ENCODE data around the gene VAC14. TPM values are rescaled to one million over a fixed set of nuclear protein-coding genes. Genes with fewer than 3 reads are reported as not detected.

Gene VAC14
- total RNA-seq, 1 donor: 25.0 TPM

DNA sequence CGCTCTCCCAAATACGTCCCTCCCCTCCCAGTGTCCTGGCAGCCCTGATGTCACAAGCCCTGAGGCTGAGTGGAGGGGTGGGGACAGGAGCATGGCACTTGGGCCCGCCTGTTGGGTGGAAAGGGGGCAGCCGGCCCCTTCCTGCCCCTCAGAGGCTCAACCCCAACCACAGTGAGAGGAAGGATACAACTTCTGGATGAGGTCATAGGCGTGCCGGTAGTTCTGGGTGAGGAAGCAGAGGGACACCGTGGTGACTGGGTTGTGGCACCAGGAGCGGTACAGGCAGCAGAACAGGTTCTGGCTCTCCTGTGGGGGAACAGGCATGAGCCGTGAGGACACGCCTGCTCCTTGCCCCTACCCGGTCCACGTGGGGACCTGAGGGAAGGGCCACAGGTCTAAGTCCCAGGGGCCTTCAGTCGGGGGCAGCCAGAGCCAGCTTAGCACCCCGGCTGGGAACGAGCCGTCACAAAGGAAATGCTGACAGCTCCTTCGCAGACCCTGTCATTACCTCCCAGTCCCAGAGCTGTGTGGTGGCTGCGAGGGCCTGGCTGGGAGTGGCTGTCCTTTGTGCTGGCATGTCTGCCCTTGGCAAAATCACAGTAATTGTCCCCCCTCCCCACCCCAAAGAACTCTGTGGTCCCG, 103.9 kb downstream of the VAC14 start:
- Histone ChIP-seq H3K9me3 (ENCODE audit: low read depth, low read length) (no peaks in the 10 kb centered on the region), H3K27me3 (ENCODE audit: insufficient read depth, low read length) (no peaks in the 10 kb centered on the region), H3K4me1 (ENCODE audit: insufficient read depth, low read length) (peaks cover 26% of the 10 kb centered on the region), H3K4me3 (ENCODE audit: low read length) (no peak overlapping the region)

DNA sequence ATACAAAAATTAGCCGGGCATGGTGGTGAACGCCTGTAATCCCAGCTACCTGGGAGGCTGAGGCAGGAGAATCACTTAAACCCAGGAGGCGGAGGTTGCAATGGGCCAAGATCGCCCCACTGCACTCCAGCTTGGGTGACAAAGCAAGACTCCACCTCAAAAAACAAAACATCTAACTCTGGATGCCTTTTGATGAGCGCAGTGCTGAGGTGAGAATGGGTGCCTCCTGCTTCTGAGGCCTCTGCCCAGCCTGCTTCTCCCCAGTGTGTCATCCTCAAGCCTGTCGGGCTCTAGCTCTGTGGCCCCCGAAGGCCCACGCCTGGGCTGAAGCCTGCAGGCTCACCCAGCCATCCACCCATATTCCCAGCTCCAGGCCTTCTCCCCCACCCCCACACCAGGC, 104.6 kb downstream of the VAC14 start:
- Histone ChIP-seq H3K4me1 (ENCODE audit: insufficient read depth, low read length) (peaks cover 26% of the 10 kb centered on the region), H3K4me3 (ENCODE audit: low read length) (no peak overlapping the region), H3K27me3 (ENCODE audit: insufficient read depth, low read length) (no peaks in the 10 kb centered on the region), H3K9me3 (ENCODE audit: low read depth, low read length) (no peaks in the 10 kb centered on the region)

- Histone ChIP-seq H3K27me3 (ENCODE audit: insufficient read depth, low read length) (no peaks in the 10 kb centered on the region), H3K9me3 (ENCODE audit: low read depth, low read length) (no peaks in the 10 kb centered on the region), H3K4me1 (ENCODE audit: insufficient read depth, low read length) (peaks cover 26% of the 10 kb centered on the region), H3K4me3 (ENCODE audit: low read length) (no peak overlapping the region)
Observed at GRCh38 chr16:70695331-70696070, 105.5 kb downstream of the VAC14 start.

GRCh38 chr16:70694868-70695218, 106.1 kb downstream of the VAC14 start:
- Histone ChIP-seq H3K4me1 (ENCODE audit: insufficient read depth, low read length) (peaks cover 26% of the 10 kb centered on the region), H3K9me3 (ENCODE audit: low read depth, low read length) (no peaks in the 10 kb centered on the region), H3K27me3 (ENCODE audit: insufficient read depth, low read length) (no peaks in the 10 kb centered on the region), H3K4me3 (ENCODE audit: low read length) (no peak overlapping the region)

DNA sequence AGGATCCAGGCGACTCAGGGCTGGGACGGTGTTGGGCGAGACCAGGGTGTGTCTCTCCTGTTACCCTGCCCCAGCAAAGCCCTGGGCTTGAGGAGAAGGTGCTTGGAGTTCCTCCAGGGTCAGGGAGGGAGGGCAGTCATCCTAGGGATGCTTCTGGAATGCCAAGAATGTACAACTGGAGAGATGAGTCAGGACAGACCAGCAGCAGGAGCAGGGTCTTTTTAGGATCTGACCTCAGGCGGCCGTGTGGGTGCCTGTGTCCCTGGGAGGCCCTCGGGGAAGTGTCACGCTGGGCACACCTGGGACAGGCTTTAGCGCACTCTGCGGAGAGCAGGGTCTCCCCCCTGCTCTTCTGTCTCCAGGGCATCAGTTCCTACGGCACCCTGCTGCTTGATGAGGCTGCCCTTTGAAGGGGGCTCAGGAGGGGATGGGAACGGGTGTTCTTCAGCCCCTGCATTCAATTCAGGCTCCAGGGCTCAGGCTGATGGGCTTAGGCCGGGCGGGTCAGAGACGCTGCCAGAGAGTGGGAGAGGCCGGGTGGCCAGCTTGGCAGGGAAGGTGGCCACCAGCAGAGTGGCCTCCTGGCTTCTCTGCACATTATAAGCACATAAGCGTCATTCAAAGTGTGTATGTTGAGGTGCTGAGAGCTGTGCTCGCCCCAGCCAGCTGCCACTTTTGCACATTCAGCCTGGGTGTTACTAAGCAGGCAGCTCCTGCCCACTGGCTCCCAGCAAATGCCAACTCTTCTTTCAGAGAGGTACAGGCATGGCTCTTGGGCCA, 106.7 kb downstream of the VAC14 start:
- Histone ChIP-seq H3K9me3 (ENCODE audit: low read depth, low read length) (no peaks in the 10 kb centered on the region), H3K4me1 (ENCODE audit: insufficient read depth, low read length) (peaks cover 26% of the 10 kb centered on the region), H3K27me3 (ENCODE audit: insufficient read depth, low read length) (no peaks in the 10 kb centered on the region), H3K4me3 (ENCODE audit: low read length) (no peak overlapping the region)

DNA sequence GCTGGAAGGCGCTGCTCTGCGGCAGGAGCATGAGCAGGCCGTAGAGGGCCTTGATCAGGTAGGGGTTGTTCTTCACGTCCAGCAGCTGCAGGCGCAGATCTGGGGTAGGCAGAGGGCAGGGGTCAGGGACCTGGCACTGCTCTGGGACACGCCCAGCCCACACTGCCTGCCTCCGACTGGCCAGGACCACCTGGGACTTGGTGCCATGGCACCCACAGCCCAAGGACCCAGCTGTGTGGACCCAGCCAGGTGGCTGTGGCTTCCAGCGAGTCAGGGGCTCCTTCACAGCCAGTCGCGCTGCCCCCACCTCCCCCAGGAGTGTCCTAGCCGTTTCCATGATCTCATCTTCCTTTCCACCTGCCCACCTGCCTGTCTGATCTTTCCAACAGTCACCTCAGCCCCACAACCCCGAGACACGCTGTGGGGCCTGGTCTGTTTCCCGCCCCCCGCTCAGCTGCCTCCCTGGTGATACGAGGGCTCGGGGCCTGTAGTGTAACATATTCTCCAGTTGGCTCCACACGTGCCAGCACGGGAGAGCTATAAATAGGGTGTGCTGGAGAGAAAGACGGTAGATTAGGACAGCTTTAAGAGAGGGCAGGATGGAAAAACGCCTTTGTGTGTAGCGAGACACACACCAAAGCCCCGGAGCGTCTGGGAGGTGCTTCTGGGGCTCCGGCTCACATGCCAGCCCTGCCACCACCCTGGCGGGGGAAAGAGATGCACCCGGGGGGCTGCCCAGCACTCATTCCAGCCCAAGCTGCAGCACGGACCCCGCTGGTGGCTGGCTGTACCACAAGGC, 107.9 kb downstream of the VAC14 start:
- Histone ChIP-seq H3K4me3 (ENCODE audit: low read length) (no peak overlapping the region), H3K27me3 (ENCODE audit: insufficient read depth, low read length) (no peaks in the 10 kb centered on the region), H3K9me3 (ENCODE audit: low read depth, low read length) (no peaks in the 10 kb centered on the region), H3K4me1 (ENCODE audit: insufficient read depth, low read length) (peaks cover 25% of the 10 kb centered on the region)

- peaks cover 17% of the 10 kb centered on the region for H3K4me1 ChIP-seq (ENCODE audit: insufficient read depth, low read length)
- no peaks in the 10 kb centered on the region for H3K27me3 ChIP-seq (ENCODE audit: insufficient read depth, low read length)
- no peaks in the 10 kb centered on the region for H3K9me3 ChIP-seq (ENCODE audit: low read depth, low read length)
- no peak overlapping the region for H3K4me3 ChIP-seq (ENCODE audit: low read length)
Observed at GRCh38 chr16:70692130-70692872, 108.7 kb downstream of the VAC14 start.

DNA sequence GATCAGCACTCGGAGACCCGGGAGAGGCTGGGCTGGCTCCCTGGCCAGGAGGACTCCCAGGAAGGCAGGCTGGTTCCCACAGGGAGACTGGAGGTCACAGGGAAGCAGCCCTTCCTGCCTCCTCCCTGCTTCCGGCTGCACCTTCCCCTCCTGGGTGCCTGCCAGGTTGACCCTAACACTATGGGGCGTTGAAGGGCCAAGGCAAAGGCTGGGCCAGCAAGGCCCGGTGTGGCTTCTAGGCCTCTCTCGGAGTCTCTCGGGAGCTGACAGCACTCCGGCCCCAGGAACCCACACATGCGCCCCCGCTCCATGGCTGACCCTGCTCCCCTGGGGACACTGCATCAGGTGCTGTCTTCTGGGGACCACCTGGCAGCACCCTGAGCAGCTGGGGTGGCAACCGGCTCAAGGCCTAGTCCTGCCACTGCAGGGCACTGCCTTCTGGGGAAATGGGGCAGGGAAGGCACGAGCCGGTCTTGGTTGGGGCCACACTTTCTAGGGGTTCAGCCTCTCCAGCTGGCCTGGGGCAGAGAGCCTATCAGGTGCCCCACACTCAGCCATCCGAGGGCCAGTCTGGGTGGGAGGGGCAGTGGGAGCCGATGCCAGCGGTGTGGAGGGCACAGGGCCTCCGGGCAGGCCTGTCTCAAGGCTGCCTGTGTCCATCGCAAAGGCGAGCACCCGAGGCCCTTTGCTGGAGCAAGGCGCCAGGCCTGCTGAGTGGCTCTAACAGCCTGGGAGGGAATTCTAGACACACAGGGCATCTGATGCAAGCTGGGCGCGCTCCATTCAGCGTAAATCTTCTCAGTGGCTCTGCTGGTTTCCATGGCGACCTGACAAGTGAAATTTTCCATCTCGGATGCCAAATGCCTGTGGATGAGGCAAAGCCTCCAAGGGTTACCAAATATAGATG, 109.5 kb downstream of the VAC14 start:
- peaks cover 9% of the 10 kb centered on the region for H3K4me1 ChIP-seq (ENCODE audit: insufficient read depth, low read length)
- H3K27me3 ChIP-seq (ENCODE audit: insufficient read depth, low read length): no peaks in the 10 kb centered on the region

GRCh38 chr16:70689970-70690891, 110.7 kb downstream of the VAC14 start:
- Histone ChIP-seq H3K4me1 (ENCODE audit: insufficient read depth, low read length) (no peaks in the 10 kb centered on the region), H3K4me3 (ENCODE audit: low read length) (no peak overlapping the region), H3K27me3 (ENCODE audit: insufficient read depth, low read length) (no peaks in the 10 kb centered on the region), H3K9me3 (ENCODE audit: low read depth, low read length) (no peaks in the 10 kb centered on the region)

More for the DNA sequence above, 109.5 kb downstream of the VAC14 start:
- H3K4me3 ChIP-seq (ENCODE audit: low read length): no peak overlapping the region
- H3K9me3 ChIP-seq (ENCODE audit: low read depth, low read length): no peaks in the 10 kb centered on the region

DNA sequence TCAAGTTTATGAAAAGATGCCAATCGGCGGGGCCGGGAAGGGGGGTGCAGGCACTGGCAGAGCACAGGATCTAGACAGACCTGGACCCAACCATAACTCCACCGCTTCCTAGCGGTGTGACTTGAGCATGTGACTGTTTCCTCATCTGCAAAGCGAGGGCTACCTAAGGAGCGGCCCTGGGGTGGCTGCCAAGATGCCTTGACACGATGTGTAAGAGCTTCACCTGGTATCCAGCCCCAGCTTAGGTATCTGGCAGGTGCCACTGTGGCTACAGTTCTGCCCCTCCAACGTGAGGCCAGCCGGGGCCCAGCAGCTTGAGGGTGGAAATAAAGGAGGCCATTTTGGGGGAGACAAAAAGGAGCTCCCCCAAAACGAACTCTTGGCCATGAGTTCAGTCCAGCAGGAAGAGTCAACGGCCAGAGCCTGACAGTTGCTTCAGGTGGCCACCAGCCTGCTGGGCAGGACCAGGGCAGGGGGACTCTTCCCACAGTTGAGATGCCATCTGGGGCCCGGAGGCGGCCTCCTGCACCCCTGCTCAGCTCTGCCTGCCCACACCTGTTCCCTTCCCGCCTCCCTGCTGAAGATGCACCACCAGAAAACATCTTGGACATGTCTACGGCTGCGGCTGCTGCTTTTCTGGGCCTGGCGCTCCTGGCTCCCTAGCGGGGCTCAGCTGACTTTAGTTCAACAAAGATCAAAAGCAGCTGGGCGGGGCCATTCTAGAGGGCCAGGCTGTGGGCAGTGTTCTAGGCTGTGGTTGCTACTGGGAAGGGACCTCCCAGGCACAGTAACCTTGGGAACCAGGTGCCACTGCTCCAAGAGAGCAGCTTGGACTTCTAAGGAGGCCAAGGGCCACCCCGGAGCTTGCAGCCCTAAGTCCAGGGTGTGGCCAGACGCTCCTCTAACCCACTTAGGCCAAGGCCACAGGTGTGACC, 111.7 kb downstream of the VAC14 start:
- no peak overlapping the region for H3K4me3 ChIP-seq (ENCODE audit: low read length)
- peaks cover 3% of the 10 kb centered on the region for H3K27me3 ChIP-seq (ENCODE audit: insufficient read depth, low read length)
- no peaks in the 10 kb centered on the region for H3K9me3 ChIP-seq (ENCODE audit: low read depth, low read length)
- no peaks in the 10 kb centered on the region for H3K4me1 ChIP-seq (ENCODE audit: insufficient read depth, low read length)

DNA sequence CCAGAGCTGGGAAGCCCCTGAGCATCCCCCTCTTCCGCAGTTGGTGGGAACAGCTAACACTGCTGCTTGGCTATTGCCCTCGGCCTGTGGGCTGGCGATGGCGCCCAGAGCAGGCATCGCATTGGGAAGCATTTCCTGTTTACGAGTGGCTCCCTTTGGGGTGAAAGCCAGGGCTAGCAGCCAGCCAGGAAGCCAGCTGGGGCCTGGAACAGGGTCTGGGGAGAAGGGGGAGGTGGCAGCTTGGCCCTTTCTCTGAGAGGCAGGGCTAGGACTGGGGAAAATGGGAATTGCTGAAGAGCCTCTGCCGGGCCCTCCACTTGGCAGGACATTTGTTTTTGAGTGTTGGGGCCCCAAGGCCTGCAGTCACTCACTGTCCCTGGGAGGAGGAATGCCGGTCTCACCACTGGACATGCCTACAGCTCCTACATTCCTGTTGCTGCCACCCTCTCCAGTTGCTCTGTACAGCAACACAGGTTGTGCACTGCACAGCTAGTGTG, 112.7 kb downstream of the VAC14 start:
- Histone ChIP-seq H3K4me3 (ENCODE audit: low read length) (no peak overlapping the region), H3K4me1 (ENCODE audit: insufficient read depth, low read length) (no peaks in the 10 kb centered on the region), H3K9me3 (ENCODE audit: low read depth, low read length) (no peaks in the 10 kb centered on the region), H3K27me3 (ENCODE audit: insufficient read depth, low read length) (peaks cover 3% of the 10 kb centered on the region)

All from mononuclear cell (primary cell).